Colonic mucosa (tissue), 4 donors: ENCODE measurements around the gene ZNF512B. TPM values are rescaled to one million over a fixed set of nuclear protein-coding genes. Genes with fewer than 3 reads are reported as not detected.
"Not testable (repeated sequence)": the region's sequence is repeated elsewhere in the genome, so short reads cannot be mapped to it uniquely, and the experiment has no call there.

ENCODE experiments used
- DNase-seq: peaks from one replicate; pipeline ENCODE4 v3.0.0-alpha.2; 2020
- H3K27ac ChIP-seq: fragments of 200-600 bp; one replicate; pipeline ENCODE4 v1.8.0; 2021
- H3K27me3 ChIP-seq: fragments of 200-600 bp; one replicate; pipeline ENCODE4 v1.8.0; 2021
- H3K36me3 ChIP-seq: fragments of 200-600 bp; one replicate; pipeline ENCODE4 v1.8.0; 2021
- H3K4me1 ChIP-seq: fragments of 200-600 bp; one replicate; pipeline ENCODE4 v1.8.0; 2021; ENCODE audit warnings: mild to moderate bottlenecking
- H3K4me3 ChIP-seq: fragments of 200-600 bp; one replicate; pipeline ENCODE4 v1.8.0; 2021
- H3K9ac ChIP-seq, 2 donors: one replicate each; pipeline ENCODE4 v1.7.0; 2013; ENCODE audit warnings: control low read depth in 2 of 2, low read depth in 2 of 2, low read length in 2 of 2
- H3K9me3 ChIP-seq: fragments of 200-600 bp; one replicate; pipeline ENCODE4 v1.8.0; 2021
- intact Hi-C: fragments of 100-400 bp; cut with DNase I; formaldehyde crosslinking; loops from one replicate; pipeline ENCODE4 v1.14.1; 2022
- total RNA-seq, 2 donors: library from RNA; stranded (reverse); fragmentation: NEBNext Ultra II Directional in 1 of 2; extraction: Animal tissue kit (Norgen Biotek cat#: 25700) in 1 of 2; gene quantifications; one replicate each; pipeline ENCODE4 v1.2.1, GENCODE V29; 2021
- TF ChIP-seq, protein P1 (sequence below): fragments of 200-600 bp; IDR thresholded peaks from one replicate; pipeline ENCODE4 v1.8.0; 2022; ENCODE audit warnings: antibody characterized with exemption, mild to moderate bottlenecking
- donor health status: healthy.
- donor health status: DM: no; HTN: no; CAD: no.
- donor health status: DM: no; HTN: no; CAD: no.

The ZNF512B gene
- total RNA-seq, 2 donors from 2014 or later = 1.9 TPM

DNA sequence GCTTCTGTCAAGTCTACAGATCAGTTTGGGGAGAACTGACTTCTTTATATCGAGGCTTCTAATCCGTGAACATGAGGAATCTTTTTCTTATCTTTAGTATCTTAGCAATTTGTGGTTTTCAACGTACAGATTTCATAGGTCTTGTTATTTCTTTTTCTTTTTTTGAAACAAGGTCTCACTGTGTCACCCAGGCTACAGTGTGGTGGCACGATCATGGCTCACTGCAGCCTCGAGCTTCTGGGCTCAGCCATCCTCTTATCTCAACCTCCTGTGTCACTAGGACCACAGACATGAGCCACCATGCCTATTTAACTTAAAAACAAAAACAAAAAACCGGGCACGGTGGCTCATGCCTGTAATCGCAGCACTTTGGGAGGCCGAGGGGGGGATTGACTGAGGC, 45.5 kb downstream of the ZNF512B start:
- H3K9me3 ChIP-seq = no peaks in the 10 kb centered on the region
- TF ChIP-seq, protein P1, sequence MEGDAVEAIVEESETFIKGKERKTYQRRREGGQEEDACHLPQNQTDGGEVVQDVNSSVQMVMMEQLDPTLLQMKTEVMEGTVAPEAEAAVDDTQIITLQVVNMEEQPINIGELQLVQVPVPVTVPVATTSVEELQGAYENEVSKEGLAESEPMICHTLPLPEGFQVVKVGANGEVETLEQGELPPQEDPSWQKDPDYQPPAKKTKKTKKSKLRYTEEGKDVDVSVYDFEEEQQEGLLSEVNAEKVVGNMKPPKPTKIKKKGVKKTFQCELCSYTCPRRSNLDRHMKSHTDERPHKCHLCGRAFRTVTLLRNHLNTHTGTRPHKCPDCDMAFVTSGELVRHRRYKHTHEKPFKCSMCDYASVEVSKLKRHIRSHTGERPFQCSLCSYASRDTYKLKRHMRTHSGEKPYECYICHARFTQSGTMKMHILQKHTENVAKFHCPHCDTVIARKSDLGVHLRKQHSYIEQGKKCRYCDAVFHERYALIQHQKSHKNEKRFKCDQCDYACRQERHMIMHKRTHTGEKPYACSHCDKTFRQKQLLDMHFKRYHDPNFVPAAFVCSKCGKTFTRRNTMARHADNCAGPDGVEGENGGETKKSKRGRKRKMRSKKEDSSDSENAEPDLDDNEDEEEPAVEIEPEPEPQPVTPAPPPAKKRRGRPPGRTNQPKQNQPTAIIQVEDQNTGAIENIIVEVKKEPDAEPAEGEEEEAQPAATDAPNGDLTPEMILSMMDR = no peak
- H3K4me3 ChIP-seq = no peak overlapping the region
- peaks cover 11% of the 10 kb centered on the region for H3K36me3 ChIP-seq
- H3K4me1 ChIP-seq = no peaks in the 10 kb centered on the region
- H3K27ac ChIP-seq = no peak overlapping the region
- no peaks in the 10 kb centered on the region for H3K27me3 ChIP-seq
- no peak for DNase-seq
- intact Hi-C loops = no loop called here
- no peak overlapping the region for H3K9ac ChIP-seq

DNA sequence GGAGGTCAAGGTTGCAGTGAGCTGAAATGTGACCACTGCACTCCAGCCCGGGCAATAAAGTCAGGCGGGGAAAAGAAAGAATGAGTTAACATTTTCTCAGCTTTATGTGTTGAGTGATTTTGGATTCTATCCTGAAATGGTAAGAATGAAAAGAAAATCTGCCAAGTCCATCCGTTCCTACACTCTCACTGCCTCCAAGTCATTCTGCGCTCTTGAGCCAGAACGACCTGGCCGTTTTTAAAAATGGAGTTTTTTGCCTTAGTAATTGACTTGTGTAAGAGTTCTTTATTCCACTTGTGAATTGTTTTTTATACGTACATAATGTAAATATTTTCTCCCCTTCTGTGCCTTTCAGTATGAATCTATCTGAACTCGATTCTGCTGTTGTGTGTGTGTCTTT, 46.1 kb downstream of the ZNF512B start:
- Histone ChIP-seq H3K27me3 (no peaks in the 10 kb centered on the region), H3K27ac (no peak overlapping the region), H3K4me1 (no peaks in the 10 kb centered on the region), H3K9me3 (no peaks in the 10 kb centered on the region), H3K4me3 (no peak overlapping the region), H3K36me3 (peaks cover 8% of the 10 kb centered on the region), H3K9ac (no peak overlapping the region)
- intact Hi-C loops = no loop called here
- TF ChIP-seq, protein P1 = no peak
- DNase-seq = no peak

DNA sequence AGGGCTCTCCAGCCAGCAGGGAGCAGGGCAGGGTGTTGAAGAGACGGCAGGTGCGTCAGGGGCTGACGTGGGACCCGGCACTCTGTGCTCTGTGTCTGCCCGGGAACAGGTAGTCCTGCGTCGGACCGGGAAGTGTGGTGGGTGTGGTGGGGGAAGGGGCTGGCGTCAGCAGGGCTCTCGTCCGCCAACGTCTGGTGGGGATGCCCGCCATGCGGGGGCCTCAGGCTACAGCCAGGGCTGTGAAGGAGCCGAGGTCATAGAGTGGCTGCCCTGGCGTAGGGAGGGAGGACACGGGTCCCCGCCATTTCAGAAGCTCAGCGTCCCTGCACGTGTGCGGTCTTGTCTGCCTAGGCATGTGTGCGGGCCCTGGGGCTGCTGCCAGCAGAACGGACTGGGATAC, 49.5 kb downstream of the ZNF512B start:
- no peaks in the 10 kb centered on the region for H3K9me3 ChIP-seq
- intact Hi-C loops = no loop called here
- no peaks in the 10 kb centered on the region for H3K27me3 ChIP-seq
- no peak for DNase-seq
- H3K4me3 ChIP-seq = no peak overlapping the region
- H3K4me1 ChIP-seq = no peaks in the 10 kb centered on the region
- H3K27ac ChIP-seq = no peak overlapping the region
- no peak overlapping the region for H3K9ac ChIP-seq
- TF ChIP-seq, protein P1 = no peak
- H3K36me3 ChIP-seq = no peaks in the 10 kb centered on the region

DNA sequence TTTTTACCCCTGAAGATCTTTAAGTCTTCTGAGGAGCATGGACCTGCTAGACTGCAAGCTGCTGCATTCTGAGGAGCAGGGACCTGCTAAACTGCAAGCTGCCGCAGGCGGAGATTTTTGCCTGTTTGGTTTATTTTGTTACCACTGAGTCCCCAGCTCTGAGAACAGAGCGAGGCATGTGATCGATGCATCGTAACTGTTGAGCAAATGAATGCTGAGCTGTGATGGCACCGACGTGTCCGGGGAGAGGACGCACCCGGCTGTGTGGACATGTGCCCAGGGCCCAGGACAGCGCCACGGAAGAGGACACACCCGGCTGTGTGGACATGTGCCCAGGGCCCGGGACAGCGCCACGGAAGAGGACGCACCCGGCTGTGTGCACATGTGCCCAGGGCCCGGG, 50.6 kb downstream of the ZNF512B start:
- Histone ChIP-seq H3K4me3 (no peak overlapping the region), H3K27me3 (no peaks in the 10 kb centered on the region), H3K9ac (no peak overlapping the region), H3K36me3 (no peaks in the 10 kb centered on the region), H3K4me1 (no peaks in the 10 kb centered on the region), H3K27ac (no peak overlapping the region), H3K9me3 (no peaks in the 10 kb centered on the region)
- TF ChIP-seq, protein P1 = no peak
- intact Hi-C loops = no loop called here
- no peak for DNase-seq

DNA sequence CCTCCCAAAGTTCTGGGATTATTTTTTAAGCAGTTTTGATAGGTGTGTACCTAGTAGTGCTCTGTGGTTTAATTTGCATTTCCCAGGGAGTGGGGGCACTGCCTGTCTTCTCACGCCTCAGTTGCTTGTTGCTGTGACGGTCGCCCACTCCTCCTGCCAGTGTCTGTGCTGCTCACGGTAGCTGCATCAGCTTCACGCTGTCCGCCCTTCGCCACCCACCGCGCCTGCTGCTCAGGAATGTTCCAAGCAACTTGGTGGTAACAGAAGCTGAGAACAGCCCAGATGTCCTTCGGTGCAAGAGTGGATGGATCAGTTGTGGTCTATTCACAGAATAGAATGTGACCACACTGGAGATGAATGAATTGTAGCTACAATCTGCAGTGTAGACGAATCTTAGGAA, 51.9 kb downstream of the ZNF512B start:
- Histone ChIP-seq H3K9me3 (no peaks in the 10 kb centered on the region), H3K4me1 (no peaks in the 10 kb centered on the region), H3K27ac (no peak overlapping the region), H3K4me3 (no peak overlapping the region), H3K9ac (no peak overlapping the region), H3K36me3 (no peaks in the 10 kb centered on the region), H3K27me3 (no peaks in the 10 kb centered on the region)
- TF ChIP-seq, protein P1 = no peak
- intact Hi-C loops = no loop called here
- no peak for DNase-seq

DNA sequence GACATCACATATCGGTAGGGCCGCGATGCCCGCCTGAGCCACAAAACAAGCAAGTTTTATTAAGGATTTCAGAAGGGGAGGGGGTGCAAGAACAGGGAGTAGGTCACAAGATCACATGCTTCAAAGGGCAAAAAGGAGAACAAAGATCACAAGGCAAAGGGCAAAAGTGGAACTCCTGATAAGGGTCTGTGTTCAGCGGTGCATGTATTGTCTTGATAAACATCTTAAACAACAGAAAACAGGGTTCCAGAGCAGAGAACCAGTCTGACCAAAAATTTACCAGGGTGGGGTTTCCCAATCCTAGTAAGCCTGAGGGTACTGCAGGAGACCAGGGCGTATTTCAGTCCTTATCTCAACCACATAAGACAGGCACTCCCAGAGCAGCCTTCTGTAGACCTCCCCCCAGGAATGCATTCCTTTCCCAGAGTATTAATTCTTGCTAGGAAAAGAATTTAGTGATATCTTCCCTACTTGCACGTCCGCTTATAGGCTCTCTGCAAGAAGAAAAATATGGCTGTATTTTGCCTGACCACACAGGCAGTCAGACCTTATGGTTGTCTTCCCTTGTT, 53.3 kb downstream of the ZNF512B start:
- H3K27me3 ChIP-seq, H3K9ac ChIP-seq, H3K27ac ChIP-seq, H3K9me3 ChIP-seq, H3K36me3 ChIP-seq, H3K4me1 ChIP-seq, intact Hi-C loops, DNase-seq, H3K4me3 ChIP-seq: not testable (repeated sequence)
